Measurements from ENCODE around the gene MAP4K3. TPM values are rescaled to one million over a fixed set of nuclear protein-coding genes. Genes with fewer than 3 reads are reported as not detected.

The MAP4K3 gene
- polyA plus RNA-seq, 1 experiment: 43.5 TPM

GRCh38 chr2:39210846-39211245 is 226.2 kb downstream of the MAP4K3 start:
- Histone ChIP-seq H3K27ac (ENCODE audit: low read depth, low read length) (no peak overlapping the region), H3K9me3 (ENCODE audit: control insufficient read depth, insufficient read depth, low read length) (no peaks in the 10 kb centered on the region), H3K4me3 (ENCODE audit: low read depth, low read length) (no peak overlapping the region), H3K27me3 (ENCODE audit: control insufficient read depth, insufficient read depth, low read length) (no peaks in the 10 kb centered on the region)
- ChIA-PET CTCF (no interaction called here), POLR2A (no interaction called here)
- no peak for DNase-seq (ENCODE audit: low read depth, low spot score)
- no peak for TF ChIP-seq CTCF (IDR thresholded peaks at IDR 0.05; ENCODE audit: low read depth, low read length)

- DNase-seq (ENCODE audit: low read depth, low spot score): no peak
- CTCF ChIA-PET: interaction anchor here (1.4 kb wide), 1 partner anchor 24 kb away, joined by 3 read pairs; no protein-coding TSS in a partner anchor
- no peaks in the 10 kb centered on the region for H3K9me3 ChIP-seq (ENCODE audit: control insufficient read depth, insufficient read depth, low read length)
- H3K27ac ChIP-seq (ENCODE audit: low read depth, low read length): no peak overlapping the region
- TF ChIP-seq CTCF (IDR thresholded peaks at IDR 0.05; ENCODE audit: low read depth, low read length): no peak
- H3K27me3 ChIP-seq (ENCODE audit: control insufficient read depth, insufficient read depth, low read length): no peaks in the 10 kb centered on the region
- POLR2A ChIA-PET: interaction anchor here (0.5 kb wide), 1 partner anchor 347 kb away, joined by 5 read pairs; no protein-coding TSS in a partner anchor
- H3K4me3 ChIP-seq (ENCODE audit: low read depth, low read length): no peak overlapping the region
Observed at GRCh38 chr2:39203382-39203781, 233.7 kb downstream of the MAP4K3 start.

- ChIA-PET CTCF (interaction anchor here (1.4 kb wide), 1 partner anchor 24 kb away, joined by 3 read pairs; no protein-coding TSS in a partner anchor), POLR2A (interaction anchor here (0.5 kb wide), 1 partner anchor 347 kb away, joined by 5 read pairs; no protein-coding TSS in a partner anchor)
- no peaks in the 10 kb centered on the region for H3K9me3 ChIP-seq (ENCODE audit: control insufficient read depth, insufficient read depth, low read length)
- H3K27me3 ChIP-seq (ENCODE audit: control insufficient read depth, insufficient read depth, low read length): no peaks in the 10 kb centered on the region
- TF ChIP-seq CTCF (IDR thresholded peaks at IDR 0.05; ENCODE audit: low read depth, low read length): no peak
- H3K4me3 ChIP-seq (ENCODE audit: low read depth, low read length): no peak overlapping the region
- no peak for DNase-seq (ENCODE audit: low read depth, low spot score)
- no peak overlapping the region for H3K27ac ChIP-seq (ENCODE audit: low read depth, low read length)
Observed at GRCh38 chr2:39202639-39203369, 234.3 kb downstream of the MAP4K3 start.

Small RNA genes lying within 50 kb of the gene (small RNA-seq; reads per million reads assigned to genes)
- gene RF00272 (ENCODE audit: insufficient read length, low read depth): not detected

Other genes starting within 250 kb of the MAP4K3 start
- gene CDKL4, start 193.3 kb downstream of the MAP4K3 start, polyA plus RNA-seq (2011; rRNA removed): not detected in 2 replicates
- gene TMEM178A, start 228.6 kb upstream of the MAP4K3 start, polyA plus RNA-seq (2011; rRNA removed): 1.1 and 1.2 TPM in 2 replicates

Data from AG04450 (cell line).